NOMO-1 treated with DMSO at 0.1 percent for 48 hours (cell line): Measurements from ENCODE around the gene ATP5PD.

Source experiments
- DNase-seq: peaks from one replicate; lab custom pipeline; 2025; ENCODE audit not compliant: unreplicated experiment; lab: John Stamatoyannopoulos, UW

ATP5PD gene

DNA sequence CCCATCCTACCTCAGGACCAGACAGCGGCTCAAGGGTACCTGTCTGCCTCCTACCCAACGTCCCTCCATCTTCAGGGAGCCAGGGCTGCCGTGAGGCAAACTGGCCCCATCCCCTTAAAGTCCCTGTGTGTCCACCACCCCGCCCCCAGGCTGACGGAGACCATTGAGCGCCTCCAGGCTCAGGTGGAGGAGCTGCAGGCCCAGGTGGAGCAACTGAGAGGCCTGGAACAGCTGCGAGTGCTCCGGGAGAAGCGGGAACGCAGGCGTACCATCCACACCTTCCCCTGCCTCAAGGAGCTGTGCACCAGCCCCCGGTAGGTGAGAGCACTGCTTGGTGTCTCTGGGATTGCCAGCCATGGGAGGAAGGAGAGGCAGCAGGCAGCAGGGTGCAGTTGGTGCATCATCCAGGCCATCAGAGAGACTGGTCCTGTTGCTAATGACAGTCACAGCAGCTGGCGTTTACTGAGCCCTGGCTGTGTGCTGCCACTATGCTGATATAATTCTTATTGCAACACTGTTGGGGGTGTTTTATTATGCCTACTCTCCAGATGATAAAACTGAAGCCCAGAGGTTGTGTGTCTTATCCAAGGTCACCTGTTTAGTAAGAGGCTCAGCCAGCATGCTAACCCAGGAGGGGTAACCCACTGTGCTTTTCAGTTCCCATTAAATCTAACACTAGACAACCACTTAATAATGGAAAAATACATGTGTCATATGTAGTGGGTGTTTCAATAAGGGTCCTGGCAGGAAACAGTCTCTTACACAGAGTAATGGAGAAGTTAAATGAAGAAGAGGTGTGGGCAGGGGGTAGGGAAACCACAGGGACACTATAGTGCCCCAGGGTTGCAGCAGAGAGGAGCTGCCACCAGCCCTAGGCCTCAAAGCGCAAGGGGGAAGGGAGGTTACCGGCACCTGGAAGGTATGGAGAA lies 44.6 kb downstream of the ATP5PD start:
- DNase-seq, result peak; percentile 74

DNA sequence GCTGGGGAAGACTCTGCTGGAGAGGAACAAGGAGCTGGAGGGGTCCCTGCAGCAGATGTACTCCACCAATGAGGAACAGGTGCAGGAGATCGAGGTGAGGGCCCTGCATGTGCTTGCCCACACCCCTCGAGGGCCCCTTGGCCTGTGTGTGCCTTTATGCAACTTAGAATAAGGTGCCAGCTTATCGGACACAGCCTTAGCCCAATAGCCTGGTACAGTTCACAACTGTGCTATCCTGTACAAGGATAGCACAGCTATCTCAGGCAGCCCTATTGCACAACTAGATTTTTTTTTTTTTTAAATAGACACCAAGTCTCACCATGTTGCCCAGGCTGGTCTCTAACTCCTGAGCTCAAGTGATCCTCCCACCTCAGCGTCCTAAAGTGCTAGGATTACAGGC lies 47.2 kb downstream of the ATP5PD start:
- DNase-seq, result no peak

DNA sequence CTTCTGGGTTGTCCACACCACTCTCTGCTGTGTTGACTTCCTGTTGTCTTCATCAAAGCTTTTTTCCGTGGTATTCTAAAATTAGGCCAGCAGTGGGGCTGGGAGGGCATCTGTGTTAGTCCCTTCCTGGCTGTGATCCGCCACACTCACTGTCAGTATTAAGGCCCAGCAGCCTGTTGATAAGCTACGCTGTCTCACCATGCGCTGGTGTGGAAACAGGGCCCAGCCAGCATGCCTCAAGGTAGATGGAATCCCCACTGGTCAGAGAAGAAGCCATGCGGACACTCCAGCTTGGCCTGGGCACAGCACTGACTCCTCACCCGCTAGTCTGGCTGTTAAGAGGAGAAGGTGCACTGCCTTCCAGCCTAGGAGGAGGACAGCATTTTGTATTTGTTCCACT lies 48.0 kb downstream of the ATP5PD start:
- DNase-seq, result no peak

DNA sequence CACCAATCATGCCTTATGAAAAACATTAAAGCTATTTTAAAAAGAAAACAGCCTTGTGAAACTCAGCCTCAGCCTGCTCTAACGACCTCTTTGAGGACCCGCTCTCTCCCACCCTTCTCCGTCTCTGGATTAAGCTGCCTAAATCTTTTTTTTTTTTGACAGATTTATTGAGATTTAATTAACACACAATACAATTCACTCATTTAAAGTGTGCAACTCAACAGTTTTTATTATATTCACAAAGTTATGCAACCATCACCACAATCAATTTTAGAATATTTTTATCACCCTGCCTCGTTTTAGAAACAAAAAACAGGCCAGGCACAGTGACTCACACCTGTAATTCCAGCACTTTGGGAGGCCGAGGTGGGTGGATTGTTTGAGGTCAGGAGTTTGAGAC lies 50.9 kb downstream of the ATP5PD start:
- peak; percentile 39 for DNase-seq

DNA sequence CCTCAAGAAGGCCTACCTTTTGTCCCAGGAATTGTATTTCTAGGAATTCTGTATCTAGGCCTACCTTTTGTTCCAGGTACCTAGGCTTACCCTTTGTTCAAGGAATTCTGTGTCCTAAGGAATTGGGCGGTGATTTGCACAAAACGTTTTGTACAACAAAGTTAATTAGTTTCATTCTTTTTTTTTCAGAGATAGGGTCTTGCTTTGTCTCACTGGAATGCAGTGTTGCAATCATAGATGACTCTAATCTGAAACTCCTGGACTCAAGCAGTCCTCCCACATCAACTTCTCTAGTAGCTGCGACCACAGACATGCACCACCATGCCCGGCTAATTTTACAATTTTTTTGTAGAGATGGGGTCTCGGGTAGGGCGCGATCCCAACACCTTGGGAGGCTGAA lies 52.3 kb downstream of the ATP5PD start:
- DNase-seq, result peak; percentile 46

DNA sequence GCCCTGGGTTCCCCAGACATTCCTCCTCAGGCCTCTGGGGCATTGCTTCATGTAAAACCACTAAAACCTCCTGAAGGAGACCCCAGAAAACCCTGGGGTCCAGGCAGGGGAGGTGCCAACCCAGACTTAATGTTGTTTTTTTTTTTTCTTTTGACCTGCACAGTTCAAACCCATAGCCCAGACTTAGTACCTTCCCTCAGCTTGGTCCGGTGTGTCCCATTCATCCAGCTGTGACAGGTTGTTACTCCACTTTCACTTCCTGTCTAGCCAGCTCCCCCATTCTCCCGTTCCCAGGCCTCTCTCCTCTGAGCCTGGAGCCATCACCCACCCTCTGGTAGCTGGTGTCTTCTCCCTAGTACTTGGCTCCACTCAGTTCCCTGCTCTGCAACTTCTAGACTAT lies 54.5 kb downstream of the ATP5PD start:
- no peak for DNase-seq

DNA sequence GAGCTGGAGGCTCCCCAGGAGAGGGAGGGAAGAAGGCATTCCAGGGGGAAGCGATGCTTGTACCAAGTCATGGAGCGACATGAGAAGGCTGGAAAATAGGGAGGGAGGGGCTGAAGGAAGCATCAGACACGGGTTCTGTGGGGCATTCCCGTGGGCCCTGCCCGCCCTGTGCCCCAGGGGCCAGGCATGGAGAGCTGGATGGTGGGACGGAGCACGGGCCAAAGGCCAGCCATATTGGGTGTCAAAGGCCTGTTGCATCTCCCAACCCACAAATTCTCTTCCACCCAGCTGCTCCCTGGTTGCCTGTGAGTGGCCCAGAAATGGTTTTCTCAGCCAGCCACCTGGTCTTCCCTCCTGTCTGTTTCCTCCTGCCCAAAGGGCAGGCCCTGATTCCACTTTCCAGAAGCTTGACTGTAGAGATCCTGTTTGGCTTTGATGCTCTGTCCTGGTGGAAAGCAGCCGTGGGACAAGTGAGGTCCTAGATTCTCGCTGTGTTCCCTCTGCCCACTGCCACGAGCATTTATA lies 56.1 kb downstream of the ATP5PD start:
- DNase-seq, result no peak
